OCI-LY1 (cell line): ENCODE data around the gene TBX21.
A peak's percentile ranks its signal among the peaks of the same experiment; 100 is the strongest.

Experiments used
- H2AFZ ChIP-seq: fragments of 200-600 bp; sonication (generic), shearing (Covaris generic); 2 replicates; pipeline ENCODE4 v1.6.0; 2014; ENCODE audit warnings: antibody characterized with exemption, mild to moderate bottlenecking, low read length
- H3F3A ChIP-seq: fragments of 200-600 bp; sonication (generic), shearing (Covaris generic); 2 replicates; pipeline ENCODE4 v1.6.0; 2014; ENCODE audit warnings: mild to moderate bottlenecking, antibody characterized with exemption, low read length, moderate library complexity; ENCODE audit not compliant: insufficient read depth
- H3K27ac ChIP-seq: fragments of 200-600 bp; sonication (generic); 2 replicates; pipeline ENCODE4 v1.5.1; 2014; ENCODE audit warnings: low read length, mixed run types, mild to moderate bottlenecking, low read depth; ENCODE audit not compliant: poor library complexity, severe bottlenecking
- H3K27me3 ChIP-seq: fragments of 200-600 bp; sonication (generic); 2 replicates; pipeline ENCODE4 v1.6.0; 2014; ENCODE audit warnings: antibody characterized with exemption, mild to moderate bottlenecking, low read length, moderate library complexity; ENCODE audit not compliant: insufficient read depth
- H3K36me3 ChIP-seq: fragments of 200-600 bp; sonication (generic); 2 replicates; pipeline ENCODE4 v1.6.1; 2014; ENCODE audit warnings: mild to moderate bottlenecking, antibody characterized with exemption, low read length, moderate library complexity, mixed read lengths; ENCODE audit not compliant: insufficient read depth
- H3K4me1 ChIP-seq: fragments of 200-600 bp; sonication (generic); 2 replicates; pipeline ENCODE4 v1.5.1; 2014; ENCODE audit warnings: mild to moderate bottlenecking, low read length, moderate library complexity; ENCODE audit not compliant: insufficient read depth, severe bottlenecking
- H3K4me2 ChIP-seq: fragments of 200-600 bp; sonication (generic), shearing (Covaris generic); 2 replicates; pipeline ENCODE4 v1.6.1; 2014; ENCODE audit warnings: low read length
- H3K4me3 ChIP-seq: fragments of 200-600 bp; sonication (generic); 2 replicates; pipeline ENCODE4 v1.5.1; 2014; ENCODE audit warnings: low read length, low read depth, mild to moderate bottlenecking, mixed read lengths; ENCODE audit not compliant: poor library complexity, severe bottlenecking
- H3K79me2 ChIP-seq: fragments of 200-600 bp; shearing (Covaris generic); 2 replicates; pipeline ENCODE4 v1.6.1; 2016; ENCODE audit warnings: mixed run types, low read length, mixed read lengths; ENCODE audit not compliant: insufficient read depth
- H3K9ac ChIP-seq: fragments of 200-600 bp; sonication (generic), shearing (Covaris generic); 2 replicates; pipeline ENCODE4 v1.6.1; 2014; ENCODE audit warnings: mild to moderate bottlenecking, low read length, mixed read lengths
- H3K9me2 ChIP-seq: fragments of 200-600 bp; sonication (generic), shearing (Covaris generic); 2 replicates; pipeline ENCODE4 v1.6.1; 2014; ENCODE audit warnings: low read depth, mild to moderate bottlenecking, low read length, mixed read lengths
- H3K9me3 ChIP-seq: fragments of 200-600 bp; shearing (Covaris generic); 2 replicates; pipeline ENCODE4 v1.6.1; 2014; ENCODE audit warnings: low read length, mixed read lengths
- H4K20me1 ChIP-seq: fragments of 200-600 bp; sonication (generic), shearing (Covaris generic); 2 replicates; pipeline ENCODE4 v1.6.0; 2016; ENCODE audit warnings: mild to moderate bottlenecking, low read length; ENCODE audit not compliant: insufficient read depth
- CTCF ChIP-seq: fragments of 200-600 bp; sonication (generic), shearing (Covaris generic); IDR thresholded peaks from 2 replicates; pipeline ENCODE4 v1.5.1; 2017; ENCODE audit warnings: mild to moderate bottlenecking, antibody characterized with exemption, low read length, moderate library complexity, mixed read lengths
- EZH2 ChIP-seq: fragments of 200-600 bp; sonication (generic), shearing (Covaris generic); IDR thresholded peaks from 2 replicates; pipeline ENCODE4 v1.8.0; 2017; ENCODE audit warnings: borderline replicate concordance, mixed run types, mild to moderate bottlenecking, antibody characterized with exemption, low read length, moderate library complexity, mixed read lengths

TBX21 gene

GRCh38 chr17:47713980-47714700 is 18.9 kb upstream of the TBX21 start:
- no peaks in the 10 kb centered on the region for H3F3A ChIP-seq
- H3K4me2 ChIP-seq, result no peak overlapping the region
- no peak overlapping the region for H3K4me3 ChIP-seq
- peaks cover 7% of the 10 kb centered on the region for H3K27me3 ChIP-seq
- H3K79me2 ChIP-seq, result no peaks in the 10 kb centered on the region
- no peaks in the 10 kb centered on the region for H3K9me2 ChIP-seq
- H2AFZ ChIP-seq, result no peak overlapping the region
- no peaks in the 10 kb centered on the region for H3K4me1 ChIP-seq
- no peaks in the 10 kb centered on the region for H4K20me1 ChIP-seq
- no peaks in the 10 kb centered on the region for H3K9me3 ChIP-seq
- peak; percentile 42; the same call in 1 of the 2 replicates for TF ChIP-seq CTCF
- no peak for TF ChIP-seq EZH2
- H3K9ac ChIP-seq, result no peak overlapping the region
- no peak overlapping the region for H3K27ac ChIP-seq
- peaks cover 25% of the 10 kb centered on the region for H3K36me3 ChIP-seq

- Histone ChIP-seq H3K27ac (no peak overlapping the region), H4K20me1 (no peaks in the 10 kb centered on the region), H3K36me3 (peaks cover 18% of the 10 kb centered on the region), H3K4me1 (no peaks in the 10 kb centered on the region), H3K9ac (no peak overlapping the region), H3K9me2 (no peaks in the 10 kb centered on the region), H3K9me3 (no peaks in the 10 kb centered on the region), H3K27me3 (peaks cover 7% of the 10 kb centered on the region), H3K4me3 (no peak overlapping the region), H3F3A (no peaks in the 10 kb centered on the region), H2AFZ (no peak overlapping the region), H3K4me2 (no peak overlapping the region), H3K79me2 (no peaks in the 10 kb centered on the region)
- TF ChIP-seq EZH2, result no peak
- TF ChIP-seq CTCF, result no peak
These were observed 18.2 kb upstream of the TBX21 start for GRCh38 chr17:47714773-47715396.

GRCh38 chr17:47715669-47716325 is 17.2 kb upstream of the TBX21 start:
- no peak overlapping the region for H3K4me3 ChIP-seq
- H3F3A ChIP-seq, result no peaks in the 10 kb centered on the region
- H3K4me1 ChIP-seq, result no peaks in the 10 kb centered on the region
- no peak overlapping the region for H3K4me2 ChIP-seq
- no peak overlapping the region for H3K27ac ChIP-seq
- no peak overlapping the region for H2AFZ ChIP-seq
- H3K27me3 ChIP-seq, result peaks cover 7% of the 10 kb centered on the region
- H3K79me2 ChIP-seq, result no peaks in the 10 kb centered on the region
- H3K9ac ChIP-seq, result no peak overlapping the region
- no peaks in the 10 kb centered on the region for H4K20me1 ChIP-seq
- H3K9me3 ChIP-seq, result no peaks in the 10 kb centered on the region
- TF ChIP-seq EZH2, result no peak
- no peak for TF ChIP-seq CTCF
- H3K36me3 ChIP-seq, result peaks cover 8% of the 10 kb centered on the region
- H3K9me2 ChIP-seq, result no peaks in the 10 kb centered on the region
